ENCODE results near the gene EMX2.

Gene EMX2

GRCh38 chr10:117552701-117553141, 10.2 kb downstream of the EMX2 start:
- no peaks in the 10 kb centered on the region for H3K4me1 ChIP-seq (ENCODE audit: control insufficient read depth, insufficient read depth, low read length)
- H3K9me3 ChIP-seq (ENCODE audit: control insufficient read depth in 2 of 2, low read length in 2 of 2) = peaks cover 0 to 3% of the 10 kb centered on the region in 2 donors
- H3K36me3 ChIP-seq (ENCODE audit: control insufficient read depth in 2 of 2, insufficient read depth in 2 of 2, low read length in 2 of 2) = no peaks in the 10 kb centered on the region
- peaks cover 65 to 85% of the 10 kb centered on the region in 2 donors for H3K27me3 ChIP-seq (ENCODE audit: control insufficient read depth in 1 of 2, insufficient read depth in 2 of 2, low read length in 2 of 2)
- no peak overlapping the region for H3K4me3 ChIP-seq (ENCODE audit: low read length in 2 of 2)
- no peak overlapping the region for H3K27ac ChIP-seq (ENCODE audit: low read length)
- H3K9ac ChIP-seq (ENCODE audit: low read length in 2 of 2) = no peak overlapping the region

GRCh38 chr10:117553142-117553814, 10.7 kb downstream of the EMX2 start:
- no peak overlapping the region for H3K27ac ChIP-seq (ENCODE audit: low read length)
- no peak overlapping the region for H3K9ac ChIP-seq (ENCODE audit: low read length in 2 of 2)
- H3K36me3 ChIP-seq (ENCODE audit: control insufficient read depth in 2 of 2, insufficient read depth in 2 of 2, low read length in 2 of 2) = no peaks in the 10 kb centered on the region
- peaks cover 64 to 80% of the 10 kb centered on the region in 2 donors for H3K27me3 ChIP-seq (ENCODE audit: control insufficient read depth in 1 of 2, insufficient read depth in 2 of 2, low read length in 2 of 2)
- H3K4me1 ChIP-seq (ENCODE audit: control insufficient read depth, insufficient read depth, low read length) = no peaks in the 10 kb centered on the region
- no peak overlapping the region for H3K4me3 ChIP-seq (ENCODE audit: low read length in 2 of 2)
- H3K9me3 ChIP-seq (ENCODE audit: control insufficient read depth in 2 of 2, low read length in 2 of 2) = peaks cover 0 to 3% of the 10 kb centered on the region in 2 donors

DNA sequence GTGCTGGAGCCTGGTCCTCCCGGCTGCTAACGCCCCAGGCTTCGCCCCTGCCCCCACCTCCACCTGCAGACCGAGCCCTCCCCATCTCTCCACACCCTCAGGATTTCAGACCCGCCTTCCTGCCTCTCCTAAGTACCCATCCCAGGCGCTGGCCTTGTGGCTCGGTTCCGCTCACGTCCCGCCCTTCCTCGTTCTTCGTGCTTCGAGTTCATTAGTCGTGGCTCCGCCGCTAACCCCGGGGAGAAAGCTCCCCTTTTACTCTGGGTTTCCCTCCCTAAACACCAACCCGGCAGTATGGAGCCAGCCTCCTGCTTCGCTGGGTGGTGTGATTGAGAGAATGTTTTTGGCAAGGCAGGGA, 11.2 kb downstream of the EMX2 start:
- Histone ChIP-seq H3K27ac (ENCODE audit: low read length) (no peak overlapping the region), H3K9ac (ENCODE audit: low read length in 2 of 2) (no peak overlapping the region), H3K27me3 (ENCODE audit: control insufficient read depth in 1 of 2, insufficient read depth in 2 of 2, low read length in 2 of 2) (peaks cover 63 to 75% of the 10 kb centered on the region in 2 donors), H3K4me3 (ENCODE audit: low read length in 2 of 2) (no peak overlapping the region), H3K9me3 (ENCODE audit: control insufficient read depth in 2 of 2, low read length in 2 of 2) (peaks cover 0 to 3% of the 10 kb centered on the region in 2 donors), H3K36me3 (ENCODE audit: control insufficient read depth in 2 of 2, insufficient read depth in 2 of 2, low read length in 2 of 2) (no peaks in the 10 kb centered on the region), H3K4me1 (ENCODE audit: control insufficient read depth, insufficient read depth, low read length) (no peaks in the 10 kb centered on the region)

DNA sequence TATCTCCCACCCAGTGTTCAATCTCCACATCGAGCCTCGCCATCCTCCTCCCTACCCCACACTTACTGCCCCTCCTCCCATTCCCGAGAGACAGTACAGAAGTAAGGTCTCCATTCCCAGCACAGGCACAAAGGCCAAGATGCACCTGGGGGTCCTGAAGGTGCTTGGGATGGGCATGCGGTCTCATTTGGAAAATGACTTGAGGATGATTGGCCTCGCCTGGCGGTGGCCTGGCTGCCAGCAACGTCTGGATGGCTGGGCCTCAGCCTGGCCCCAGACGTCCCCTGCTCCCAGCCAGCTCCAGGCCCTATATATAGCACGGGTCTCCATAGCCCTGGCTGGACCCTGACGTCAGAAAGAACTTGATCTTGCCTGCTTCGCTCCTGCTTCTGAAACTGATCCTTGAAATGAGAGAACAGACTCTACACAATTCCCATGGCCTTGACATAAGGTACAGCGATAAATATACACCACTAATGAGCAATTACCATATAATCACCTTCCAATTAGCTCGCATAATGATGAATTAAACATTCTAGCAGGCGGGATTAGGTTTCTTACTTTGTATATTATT, 11.8 kb downstream of the EMX2 start:
- Histone ChIP-seq H3K36me3 (ENCODE audit: control insufficient read depth in 2 of 2, insufficient read depth in 2 of 2, low read length in 2 of 2) (no peaks in the 10 kb centered on the region), H3K4me1 (ENCODE audit: control insufficient read depth, insufficient read depth, low read length) (no peaks in the 10 kb centered on the region), H3K27ac (ENCODE audit: low read length) (no peak overlapping the region), H3K9ac (ENCODE audit: low read length in 2 of 2) (no peak overlapping the region), H3K27me3 (ENCODE audit: control insufficient read depth in 1 of 2, insufficient read depth in 2 of 2, low read length in 2 of 2) (peaks cover 63 to 69% of the 10 kb centered on the region in 2 donors), H3K9me3 (ENCODE audit: control insufficient read depth in 2 of 2, low read length in 2 of 2) (peaks cover 0 to 3% of the 10 kb centered on the region in 2 donors), H3K4me3 (ENCODE audit: low read length in 2 of 2) (no peak overlapping the region)

DNA sequence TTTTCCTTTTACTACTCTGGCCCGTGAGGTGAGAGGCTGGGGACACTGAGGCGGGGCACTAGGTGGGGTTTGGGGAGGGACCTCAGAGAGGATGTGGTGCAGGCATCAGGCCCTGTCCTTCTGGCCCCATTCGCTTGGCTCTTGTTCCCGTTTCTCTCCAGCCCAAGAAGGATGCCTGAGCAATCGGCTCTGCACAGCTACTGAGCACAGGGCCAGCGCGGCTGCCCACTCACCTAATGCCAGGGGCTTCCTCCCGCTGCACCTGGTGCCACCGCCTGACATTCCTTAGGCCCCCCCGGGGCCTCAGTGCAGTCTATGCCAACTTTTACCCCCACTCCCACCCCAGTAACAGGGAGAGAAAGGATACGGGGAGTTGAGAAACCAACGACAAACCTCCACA, 12.5 kb downstream of the EMX2 start:
- Histone ChIP-seq H3K9me3 (ENCODE audit: control insufficient read depth in 2 of 2, low read length in 2 of 2) (no peaks in the 10 kb centered on the region), H3K4me3 (ENCODE audit: low read length in 2 of 2) (no peak overlapping the region), H3K9ac (ENCODE audit: low read length in 2 of 2) (no peak overlapping the region), H3K36me3 (ENCODE audit: control insufficient read depth in 2 of 2, insufficient read depth in 2 of 2, low read length in 2 of 2) (no peaks in the 10 kb centered on the region), H3K27me3 (ENCODE audit: control insufficient read depth in 1 of 2, insufficient read depth in 2 of 2, low read length in 2 of 2) (peaks cover 61 to 62% of the 10 kb centered on the region in 2 donors), H3K4me1 (ENCODE audit: control insufficient read depth, insufficient read depth, low read length) (no peaks in the 10 kb centered on the region), H3K27ac (ENCODE audit: low read length) (no peak overlapping the region)

DNA sequence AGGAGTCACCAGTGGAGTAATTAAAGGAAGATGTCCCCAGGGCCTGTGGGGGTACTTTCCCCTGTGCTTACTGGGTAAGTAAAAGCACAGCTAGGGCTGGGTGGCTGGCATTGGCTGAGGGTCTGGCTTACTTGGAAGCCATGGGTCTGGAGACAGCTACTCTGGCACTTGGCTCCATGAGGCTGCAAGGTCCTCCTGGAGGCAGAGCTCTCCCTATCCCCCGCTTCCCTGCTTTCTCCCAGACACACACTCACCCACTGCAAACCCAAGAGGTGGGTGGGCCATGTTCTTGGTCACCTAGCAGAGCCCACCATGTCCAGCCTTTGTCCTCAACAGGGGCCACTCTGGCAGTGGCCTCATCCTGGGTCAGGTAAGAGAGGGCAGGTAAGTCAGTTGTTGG, 13.3 kb downstream of the EMX2 start:
- H3K9ac ChIP-seq (ENCODE audit: low read length in 2 of 2) = no peak overlapping the region

DNA sequence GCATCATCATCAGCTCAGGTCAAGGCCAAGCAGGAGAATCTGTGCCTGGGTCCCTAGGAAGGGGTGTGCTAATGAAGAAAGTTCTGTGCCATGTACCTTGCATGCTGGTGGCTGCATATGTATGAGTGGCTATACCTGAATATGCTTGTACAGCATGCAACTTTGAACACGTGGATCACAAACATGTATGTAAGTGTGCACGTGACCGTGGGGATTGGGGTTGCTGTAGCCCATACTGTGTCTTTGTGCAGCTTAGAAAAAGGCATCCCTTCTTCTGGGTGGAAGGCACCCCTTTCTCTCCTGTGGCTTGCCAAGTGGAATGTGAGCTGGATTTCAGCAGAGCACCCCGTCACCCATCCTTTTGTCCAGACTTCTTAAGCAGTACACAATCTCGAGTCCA, 13.8 kb downstream of the EMX2 start:
- H3K27me3 ChIP-seq (ENCODE audit: control insufficient read depth in 1 of 2, insufficient read depth in 2 of 2, low read length in 2 of 2) = peaks cover 49 to 57% of the 10 kb centered on the region in 2 donors
- no peaks in the 10 kb centered on the region for H3K4me1 ChIP-seq (ENCODE audit: control insufficient read depth, insufficient read depth, low read length)
- no peak overlapping the region for H3K9ac ChIP-seq (ENCODE audit: low read length in 2 of 2)
- H3K27ac ChIP-seq (ENCODE audit: low read length) = no peak overlapping the region
- no peaks in the 10 kb centered on the region for H3K9me3 ChIP-seq (ENCODE audit: control insufficient read depth in 2 of 2, low read length in 2 of 2)
- H3K36me3 ChIP-seq (ENCODE audit: control insufficient read depth in 2 of 2, insufficient read depth in 2 of 2, low read length in 2 of 2) = no peaks in the 10 kb centered on the region
- H3K4me3 ChIP-seq (ENCODE audit: low read length in 2 of 2) = no peak overlapping the region

More for the DNA sequence above, 13.3 kb downstream of the EMX2 start:
- Histone ChIP-seq H3K27me3 (ENCODE audit: control insufficient read depth in 1 of 2, insufficient read depth in 2 of 2, low read length in 2 of 2) (peaks cover 54% of the 10 kb centered on the region in 2 donors), H3K36me3 (ENCODE audit: control insufficient read depth in 2 of 2, insufficient read depth in 2 of 2, low read length in 2 of 2) (no peaks in the 10 kb centered on the region), H3K27ac (ENCODE audit: low read length) (no peak overlapping the region), H3K4me3 (ENCODE audit: low read length in 2 of 2) (no peak overlapping the region), H3K9me3 (ENCODE audit: control insufficient read depth in 2 of 2, low read length in 2 of 2) (no peaks in the 10 kb centered on the region), H3K4me1 (ENCODE audit: control insufficient read depth, insufficient read depth, low read length) (no peaks in the 10 kb centered on the region)

- Histone ChIP-seq H3K27ac (ENCODE audit: low read length) (no peak overlapping the region), H3K4me1 (ENCODE audit: control insufficient read depth, insufficient read depth, low read length) (no peaks in the 10 kb centered on the region), H3K9ac (ENCODE audit: low read length in 2 of 2) (no peak overlapping the region), H3K27me3 (ENCODE audit: control insufficient read depth in 1 of 2, insufficient read depth in 2 of 2, low read length in 2 of 2) (peaks cover 18 to 41% of the 10 kb centered on the region in 2 donors), H3K9me3 (ENCODE audit: control insufficient read depth in 2 of 2, low read length in 2 of 2) (no peaks in the 10 kb centered on the region), H3K4me3 (ENCODE audit: low read length in 2 of 2) (no peak overlapping the region), H3K36me3 (ENCODE audit: control insufficient read depth in 2 of 2, insufficient read depth in 2 of 2, low read length in 2 of 2) (no peaks in the 10 kb centered on the region)
Observed at GRCh38 chr10:117559712-117560111, 17.2 kb downstream of the EMX2 start.

GRCh38 chr10:117560942-117561341, 18.4 kb downstream of the EMX2 start:
- Histone ChIP-seq H3K27ac (ENCODE audit: low read length) (no peak overlapping the region), H3K27me3 (ENCODE audit: control insufficient read depth in 1 of 2, insufficient read depth in 2 of 2, low read length in 2 of 2) (peaks cover 10 to 34% of the 10 kb centered on the region in 2 donors), H3K4me3 (ENCODE audit: low read length in 2 of 2) (no peak overlapping the region), H3K36me3 (ENCODE audit: control insufficient read depth in 2 of 2, insufficient read depth in 2 of 2, low read length in 2 of 2) (no peaks in the 10 kb centered on the region), H3K9me3 (ENCODE audit: control insufficient read depth in 2 of 2, low read length in 2 of 2) (no peaks in the 10 kb centered on the region), H3K9ac (ENCODE audit: low read length in 2 of 2) (no peak overlapping the region), H3K4me1 (ENCODE audit: control insufficient read depth, insufficient read depth, low read length) (no peaks in the 10 kb centered on the region)

GRCh38 chr10:117562220-117562619, 19.7 kb downstream of the EMX2 start:
- Histone ChIP-seq H3K36me3 (ENCODE audit: control insufficient read depth in 2 of 2, insufficient read depth in 2 of 2, low read length in 2 of 2) (no peaks in the 10 kb centered on the region), H3K9ac (ENCODE audit: low read length in 2 of 2) (no peak overlapping the region), H3K9me3 (ENCODE audit: control insufficient read depth in 2 of 2, low read length in 2 of 2) (no peaks in the 10 kb centered on the region), H3K27me3 (ENCODE audit: control insufficient read depth in 1 of 2, insufficient read depth in 2 of 2, low read length in 2 of 2) (peaks cover 8 to 26% of the 10 kb centered on the region in 2 donors), H3K4me3 (ENCODE audit: low read length in 2 of 2) (no peak overlapping the region), H3K4me1 (ENCODE audit: control insufficient read depth, insufficient read depth, low read length) (no peaks in the 10 kb centered on the region), H3K27ac (ENCODE audit: low read length) (no peak overlapping the region)
